Uterus (tissue), 2 donors: ENCODE data around the gene SNAPIN.

ENCODE experiments used
- CTCF ChIP-seq, 4 experiments: fragments of 200-600 bp in 2 of 4; fragments of 450-650 bp in 2 of 4; sonication (generic) in 2 of 4; IDR thresholded peaks; one replicate each; pipeline ENCODE4 v1.5.1; 2016 to 2019; ENCODE audit warnings: antibody characterized with exemption in 4 of 4, mild to moderate bottlenecking in 2 of 4, moderate library complexity in 1 of 4
- POLR2A ChIP-seq, 2 donors: fragments of 450-650 bp; IDR thresholded peaks; one replicate each; pipeline ENCODE4 v1.6.1; 2016; ENCODE audit warnings: antibody characterized with exemption in 2 of 2, mild to moderate bottlenecking in 1 of 2, moderate library complexity in 1 of 2

- TF ChIP-seq CTCF (IDR thresholded peaks at IDR 0.05): no peak
- TF ChIP-seq POLR2A (IDR thresholded peaks at IDR 0.05): no peak
Observed at GRCh38 chr1:153659175-153659534, 652 bp downstream of the SNAPIN start.
